Urinary bladder (tissue), 4 donors: ENCODE results near the gene TGFBR3. TPM values are rescaled to one million over a fixed set of nuclear protein-coding genes. Genes with fewer than 3 reads are reported as not detected.

Experiments used
- DNase-seq: peaks from one replicate; pipeline ENCODE4 v3.0.0-alpha.2; 2015; ENCODE audit errors: extremely low spot score
- H3K27ac ChIP-seq: one replicate; pipeline ENCODE4 v1.5.1; 2013; ENCODE audit warnings: low read depth, mild to moderate bottlenecking, moderate library complexity
- H3K36me3 ChIP-seq: one replicate; pipeline ENCODE4 v1.6.1; 2013; ENCODE audit warnings: mild to moderate bottlenecking, moderate library complexity; ENCODE audit not compliant: insufficient read depth
- H3K4me1 ChIP-seq: one replicate; pipeline ENCODE4 v1.6.1; 2013; ENCODE audit warnings: mild to moderate bottlenecking, moderate library complexity; ENCODE audit not compliant: insufficient read depth
- H3K4me3 ChIP-seq: one replicate; pipeline ENCODE4 v1.5.1; 2013; ENCODE audit warnings: low read depth, low read length
- WGBS: extraction: QIAGEN DNeasy Blood & Tissue Kit; methylation state at CpG from one replicate; pipeline ENCODE4 v1.1.7; 2013; 5-methylcytosine and 5-hydroxymethylcytosine counted together
- polyA plus RNA-seq: library from polyadenylated mRNA; stranded (reverse); fragments of 200-250 nt; gene quantifications from one replicate; pipeline ENCODE4 v1.2.3, GENCODE V29; 2013
- total RNA-seq: library from RNA; depleted of rRNA; stranded (reverse); fragments of >200 nt; gene quantifications from one replicate; pipeline ENCODE4 v1.2.3, GENCODE V29; 2014
- donor health status: healthy with polysubstance abuse.
- donor health status: healthy.

Gene TGFBR3
- total and polyA plus RNA-seq, 2 donors = 94.8 to 131 TPM

- Histone ChIP-seq H3K36me3 (no peaks in the 10 kb centered on the region), H3K4me3 (no peak overlapping the region), H3K4me1 (no peaks in the 10 kb centered on the region), H3K27ac (no peak overlapping the region)
- DNase-seq = no peak
- 31% methylated on average over 2 of the region's 2 CpGs for WGBS
These were observed 10.0 kb upstream of the TGFBR3 start for GRCh38 chr1:91895832-91896556.

- no peak overlapping the region for H3K27ac ChIP-seq
- no peak for DNase-seq
- no peaks in the 10 kb centered on the region for H3K4me1 ChIP-seq
- no peaks in the 10 kb centered on the region for H3K36me3 ChIP-seq
- WGBS = 87% methylated on average over 5 of the region's 5 CpGs
- H3K4me3 ChIP-seq = no peak overlapping the region
These were observed 8.2 kb upstream of the TGFBR3 start for GRCh38 chr1:91894036-91894761.

GRCh38 chr1:91891969-91892368 is 6.0 kb upstream of the TGFBR3 start:
- Histone ChIP-seq H3K27ac (no peak overlapping the region), H3K4me1 (no peaks in the 10 kb centered on the region), H3K4me3 (no peak overlapping the region), H3K36me3 (no peaks in the 10 kb centered on the region)
- DNase-seq = no peak
- WGBS = 41% methylated on average over 1 of the region's 1 CpG

GRCh38 chr1:91891454-91891853 is 5.5 kb upstream of the TGFBR3 start:
- no peak overlapping the region for H3K27ac ChIP-seq
- 15% methylated on average over 3 of the region's 3 CpGs for WGBS
- no peak for DNase-seq
- no peak overlapping the region for H3K4me3 ChIP-seq
- H3K36me3 ChIP-seq = no peaks in the 10 kb centered on the region
- no peaks in the 10 kb centered on the region for H3K4me1 ChIP-seq

GRCh38 chr1:91889717-91890459 is 3.9 kb upstream of the TGFBR3 start:
- H3K36me3 ChIP-seq = no peaks in the 10 kb centered on the region
- 80% methylated on average over 5 of the region's 5 CpGs for WGBS
- H3K27ac ChIP-seq = no peak overlapping the region
- no peak for DNase-seq
- H3K4me3 ChIP-seq = no peak overlapping the region
- no peaks in the 10 kb centered on the region for H3K4me1 ChIP-seq

GRCh38 chr1:91885213-91885715 is 687 bp downstream of the TGFBR3 start:
- WGBS = under 1% methylated on average over 42 of the region's 42 CpGs
- Histone ChIP-seq H3K4me3 (peak overlapping the region; percentile 84), H3K36me3 (no peaks in the 10 kb centered on the region), H3K4me1 (no peaks in the 10 kb centered on the region), H3K27ac (peak overlapping the region; percentile 96)
- DNase-seq = no peak

- Histone ChIP-seq H3K4me1 (no peaks in the 10 kb centered on the region), H3K27ac (peak overlapping the region; percentile 96), H3K36me3 (no peaks in the 10 kb centered on the region), H3K4me3 (peak overlapping the region; percentile 84)
- 3% methylated on average over 22 of the region's 22 CpGs for whole genome bisulfite sequencing
- DNase-seq = no peak
These were observed 1.3 kb downstream of the TGFBR3 start for GRCh38 chr1:91884459-91885212.

- Histone ChIP-seq H3K27ac (no peak overlapping the region), H3K4me3 (peak overlapping the region; percentile 84), H3K36me3 (no peaks in the 10 kb centered on the region), H3K4me1 (no peaks in the 10 kb centered on the region)
- WGBS = 4% methylated on average over 6 of the region's 6 CpGs
- DNase-seq = no peak
These were observed 2.5 kb downstream of the TGFBR3 start for GRCh38 chr1:91883470-91883869.

GRCh38 chr1:91881280-91881679 is 4.7 kb downstream of the TGFBR3 start:
- no peak overlapping the region for H3K4me3 ChIP-seq

GRCh38 chr1:91879733-91880132 is 6.2 kb downstream of the TGFBR3 start:
- H3K27ac ChIP-seq = no peak overlapping the region
- no peak for DNase-seq
- no peak overlapping the region for H3K4me3 ChIP-seq
- H3K4me1 ChIP-seq = no peaks in the 10 kb centered on the region
- no peaks in the 10 kb centered on the region for H3K36me3 ChIP-seq

More at GRCh38 chr1:91881280-91881679, 4.7 kb downstream of the TGFBR3 start:
- H3K4me1 ChIP-seq = no peaks in the 10 kb centered on the region
- WGBS = 62% methylated on average over 3 of the region's 3 CpGs
- H3K36me3 ChIP-seq = no peaks in the 10 kb centered on the region
- H3K27ac ChIP-seq = peak overlapping the region; percentile 18
- DNase-seq = no peak

- H3K4me3 ChIP-seq = no peak overlapping the region
- H3K36me3 ChIP-seq = no peaks in the 10 kb centered on the region
- 68% methylated on average over 5 of the region's 5 CpGs for WGBS
- H3K4me1 ChIP-seq = no peaks in the 10 kb centered on the region
- no peak for DNase-seq
- H3K27ac ChIP-seq = no peak overlapping the region
These were observed 8.3 kb downstream of the TGFBR3 start for GRCh38 chr1:91877574-91878208.

GRCh38 chr1:91876781-91877573 is 9.0 kb downstream of the TGFBR3 start:
- H3K36me3 ChIP-seq = no peaks in the 10 kb centered on the region
- WGBS = 83% methylated on average over 2 of the region's 2 CpGs
- no peak overlapping the region for H3K4me3 ChIP-seq
- no peaks in the 10 kb centered on the region for H3K4me1 ChIP-seq
- DNase-seq = no peak
- H3K27ac ChIP-seq = no peak overlapping the region
